DMS153 treated with DMSO at 0.1 percent for 48 hours (cell line): Measurements from ENCODE around the gene DAAM1.
A peak's percentile ranks its signal among the peaks of the same experiment; 100 is the strongest.

Experiments used
- DNase-seq: peaks from one replicate; lab custom pipeline; 2025; ENCODE audit not compliant: unreplicated experiment; lab: John Stamatoyannopoulos, UW

The DAAM1 gene

GRCh38 chr14:59281609-59282377 is 93.3 kb downstream of the DAAM1 start:
- no peak for DNase-seq

- no peak for DNase-seq
These were observed 93.9 kb downstream of the DAAM1 start for GRCh38 chr14:59282378-59282765.

GRCh38 chr14:59283361-59283760 is 94.9 kb downstream of the DAAM1 start:
- DNase-seq: no peak

GRCh38 chr14:59284059-59284458 is 95.6 kb downstream of the DAAM1 start:
- no peak for DNase-seq

GRCh38 chr14:59292028-59292427 is 103.6 kb downstream of the DAAM1 start:
- DNase-seq: no peak

GRCh38 chr14:59292921-59293534 is 104.6 kb downstream of the DAAM1 start:
- DNase-seq: no peak

GRCh38 chr14:59293935-59294661 is 105.6 kb downstream of the DAAM1 start:
- DNase-seq: no peak

GRCh38 chr14:59294662-59294992 is 106.2 kb downstream of the DAAM1 start:
- DNase-seq: no peak

- no peak for DNase-seq
These were observed 107.5 kb downstream of the DAAM1 start for GRCh38 chr14:59295951-59296350.

- no peak for DNase-seq
These were observed 108.0 kb downstream of the DAAM1 start for GRCh38 chr14:59296508-59296907.

GRCh38 chr14:59297071-59297776 is 108.8 kb downstream of the DAAM1 start:
- DNase-seq: no peak

- no peak for DNase-seq
These were observed 111.3 kb downstream of the DAAM1 start for GRCh38 chr14:59299731-59300130.

GRCh38 chr14:59301354-59301753 is 112.9 kb downstream of the DAAM1 start:
- DNase-seq: peak; percentile 23

GRCh38 chr14:59302313-59302712 is 113.8 kb downstream of the DAAM1 start:
- no peak for DNase-seq

GRCh38 chr14:59303216-59303615 is 114.7 kb downstream of the DAAM1 start:
- DNase-seq: no peak

- no peak for DNase-seq
These were observed 116.8 kb downstream of the DAAM1 start for GRCh38 chr14:59305231-59305630.

GRCh38 chr14:59305836-59306555 is 117.5 kb downstream of the DAAM1 start:
- no peak for DNase-seq

GRCh38 chr14:59306775-59307174 is 118.3 kb downstream of the DAAM1 start:
- no peak for DNase-seq

- no peak for DNase-seq
These were observed 119.6 kb downstream of the DAAM1 start for GRCh38 chr14:59308086-59308485.

- DNase-seq: no peak
These were observed 120.2 kb downstream of the DAAM1 start for GRCh38 chr14:59308673-59309072.
